Keratinocyte (primary cell): Measurements from ENCODE around the gene FOXF2.

Experiments
- CTCF ChIP-seq, 3 experiments: IDR thresholded peaks in 1 of 3; conservative IDR thresholded peaks in 1 of 3; optimal IDR thresholded peaks in 1 of 3; 2 replicates in 2 of 3; 3 replicates in 1 of 3; pipeline versions ENCODE3 to v1.5.1; 2011; ENCODE audit warnings: low read length in 3 of 3, mild to moderate bottlenecking in 3 of 3, moderate library complexity in 2 of 3, control low read depth in 1 of 3, inconsistent platforms in 1 of 3; ENCODE audit not compliant: insufficient read depth in 2 of 3; ENCODE audit errors: extremely low read depth in 1 of 3
- EZH2 ChIP-seq: IDR thresholded peaks from one replicate; pipeline ENCODE4 v1.6.1; 2012; ENCODE audit warnings: inconsistent platforms, mild to moderate bottlenecking, low read length, moderate library complexity

- TF ChIP-seq CTCF (optimal IDR thresholded peaks at IDR 0.05 in 1 of 3, IDR thresholded peaks at IDR 0.05 in 1 of 3, conservative IDR thresholded peaks at IDR 0.05 in 1 of 3; ENCODE audit: extremely low read depth in 1 of 3, insufficient read depth in 2 of 3, low read length in 3 of 3) (no peak), EZH2 (no peak)
These were observed 26.2 kb downstream of the FOXF2 start for GRCh38 chr6:1415416-1416063.
